GM12873 (cell line): ENCODE data around the gene DOK7.

Source experiments
- TF ChIP-seq, protein P1 (sequence below): IDR thresholded peaks from 2 replicates; pipeline ENCODE4 v1.5.1; 2012; ENCODE audit warnings: low read depth, mild to moderate bottlenecking, moderate library complexity, low read length, control low read depth; ENCODE audit not compliant: insufficient read depth; ENCODE audit errors: missing control alignments

Gene DOK7

DNA sequence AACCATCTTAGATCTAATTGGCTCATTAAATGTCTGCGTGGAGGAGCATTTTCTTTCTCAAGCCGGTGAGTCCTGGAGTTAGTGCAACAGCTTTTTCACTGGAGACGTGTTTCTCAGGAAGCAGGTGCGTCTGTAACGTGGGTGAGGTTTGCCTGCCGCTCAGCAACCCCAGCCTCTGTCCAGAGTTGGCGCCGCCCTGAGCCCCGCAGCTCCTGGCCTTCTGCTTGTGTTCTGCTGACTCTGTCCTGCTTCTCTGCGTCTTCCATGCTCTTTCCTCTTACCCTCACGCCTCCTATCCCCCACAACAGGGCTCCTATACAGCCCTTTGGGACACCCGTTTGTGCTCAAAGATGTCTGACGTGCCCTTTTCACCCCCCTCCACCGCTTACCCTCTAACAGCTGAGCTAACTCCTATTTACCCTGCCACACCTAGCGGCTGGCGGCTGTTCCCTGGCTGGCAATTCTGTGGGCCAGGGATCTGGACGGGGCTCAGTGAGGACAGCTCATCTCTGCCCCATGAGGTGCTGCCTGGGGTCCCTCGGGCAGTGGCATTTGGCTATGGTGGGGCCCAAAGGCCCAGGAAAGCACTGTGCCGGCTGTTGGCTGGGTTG is 18.8 kb downstream of the DOK7 start:
- TF ChIP-seq, protein P1, sequence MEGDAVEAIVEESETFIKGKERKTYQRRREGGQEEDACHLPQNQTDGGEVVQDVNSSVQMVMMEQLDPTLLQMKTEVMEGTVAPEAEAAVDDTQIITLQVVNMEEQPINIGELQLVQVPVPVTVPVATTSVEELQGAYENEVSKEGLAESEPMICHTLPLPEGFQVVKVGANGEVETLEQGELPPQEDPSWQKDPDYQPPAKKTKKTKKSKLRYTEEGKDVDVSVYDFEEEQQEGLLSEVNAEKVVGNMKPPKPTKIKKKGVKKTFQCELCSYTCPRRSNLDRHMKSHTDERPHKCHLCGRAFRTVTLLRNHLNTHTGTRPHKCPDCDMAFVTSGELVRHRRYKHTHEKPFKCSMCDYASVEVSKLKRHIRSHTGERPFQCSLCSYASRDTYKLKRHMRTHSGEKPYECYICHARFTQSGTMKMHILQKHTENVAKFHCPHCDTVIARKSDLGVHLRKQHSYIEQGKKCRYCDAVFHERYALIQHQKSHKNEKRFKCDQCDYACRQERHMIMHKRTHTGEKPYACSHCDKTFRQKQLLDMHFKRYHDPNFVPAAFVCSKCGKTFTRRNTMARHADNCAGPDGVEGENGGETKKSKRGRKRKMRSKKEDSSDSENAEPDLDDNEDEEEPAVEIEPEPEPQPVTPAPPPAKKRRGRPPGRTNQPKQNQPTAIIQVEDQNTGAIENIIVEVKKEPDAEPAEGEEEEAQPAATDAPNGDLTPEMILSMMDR, result no peak

DNA sequence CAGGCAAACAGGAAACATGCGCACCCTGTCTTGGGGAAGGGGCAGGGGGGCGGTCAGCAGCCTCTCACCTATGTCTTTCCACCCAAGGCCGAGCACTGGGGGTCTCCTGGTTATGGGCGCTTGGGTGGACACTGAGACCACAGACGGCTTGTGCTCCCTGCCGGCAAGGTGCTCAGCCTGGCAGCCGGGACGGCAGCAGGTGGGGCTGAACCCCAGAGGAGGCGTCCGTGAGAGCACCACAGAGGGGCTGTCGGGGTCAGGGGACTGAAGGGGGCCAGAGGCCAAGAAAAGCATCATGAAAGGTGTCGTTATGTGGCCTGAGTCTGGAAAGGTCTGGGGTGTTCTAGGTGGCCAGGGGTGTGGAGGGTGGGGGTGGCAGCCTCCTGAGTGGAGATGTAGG is 19.6 kb downstream of the DOK7 start:
- TF ChIP-seq, protein P1, result no peak

DNA sequence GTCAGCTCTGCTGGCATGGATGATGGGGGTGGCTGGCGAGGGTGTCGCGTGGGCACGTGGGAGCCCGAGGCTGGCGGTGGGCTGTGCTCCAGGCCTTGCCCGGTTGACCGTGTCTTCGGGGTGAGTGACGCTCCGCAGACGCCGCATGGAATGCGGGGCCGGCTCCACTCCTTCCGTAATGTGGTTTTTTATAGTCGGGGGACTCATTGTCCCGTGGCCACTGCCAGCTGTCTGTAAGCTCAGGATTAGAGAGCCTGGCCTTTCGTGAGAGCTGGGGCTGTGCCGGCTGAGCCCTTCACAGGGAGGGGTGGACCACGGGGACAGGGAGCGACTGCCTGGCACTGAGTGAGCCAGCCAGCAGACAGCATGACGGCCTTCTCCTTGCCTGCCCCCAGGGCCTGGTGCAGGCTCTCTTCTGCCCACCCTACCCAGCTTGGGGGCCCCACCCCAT is 20.4 kb downstream of the DOK7 start:
- TF ChIP-seq, protein P1, result no peak

DNA sequence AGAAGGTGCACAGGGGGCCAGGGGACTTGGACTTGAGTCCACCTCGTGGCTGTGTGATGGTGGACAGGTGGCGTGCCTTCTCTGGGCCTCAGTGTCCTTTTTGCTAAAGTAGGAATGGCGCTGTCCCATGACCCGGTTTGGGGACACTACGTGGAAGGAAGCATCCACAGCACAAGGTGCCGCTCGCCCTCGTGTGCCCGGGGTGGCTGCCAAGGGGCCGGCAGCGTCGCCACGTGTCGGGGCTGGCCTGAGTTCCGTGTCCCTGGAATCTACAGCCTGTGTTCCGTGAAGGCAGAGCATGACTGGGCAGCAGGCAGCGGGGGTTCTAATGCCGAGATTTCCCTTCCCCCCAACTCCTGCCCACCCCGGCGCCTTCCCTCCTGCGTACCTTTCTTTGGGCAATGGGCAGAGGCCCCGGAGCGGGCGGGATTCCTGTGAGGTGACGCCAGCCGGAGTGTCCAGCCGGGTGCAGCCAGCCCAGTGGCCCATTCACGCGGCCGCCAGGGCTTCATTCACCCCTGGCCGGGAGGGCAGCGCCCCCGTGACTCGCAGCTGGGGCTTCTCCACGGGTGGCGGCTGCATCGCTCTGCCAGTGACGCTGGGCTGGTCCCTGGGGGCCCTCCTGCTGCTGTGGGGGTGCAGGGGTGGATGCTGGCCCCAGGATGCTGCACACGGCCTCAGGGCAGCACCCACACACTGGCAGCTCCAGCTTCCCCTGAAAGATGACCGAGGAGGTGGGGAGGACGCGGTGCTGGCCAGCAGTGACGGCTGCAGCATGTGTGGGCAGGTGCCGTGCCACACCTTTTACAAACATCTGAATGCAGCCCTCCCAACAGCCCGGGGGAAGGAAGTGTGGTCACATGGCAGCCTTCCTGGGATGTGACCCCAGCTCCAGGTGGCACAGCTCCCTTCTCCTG is 21.2 kb downstream of the DOK7 start:
- TF ChIP-seq, protein P1, result no peak

DNA sequence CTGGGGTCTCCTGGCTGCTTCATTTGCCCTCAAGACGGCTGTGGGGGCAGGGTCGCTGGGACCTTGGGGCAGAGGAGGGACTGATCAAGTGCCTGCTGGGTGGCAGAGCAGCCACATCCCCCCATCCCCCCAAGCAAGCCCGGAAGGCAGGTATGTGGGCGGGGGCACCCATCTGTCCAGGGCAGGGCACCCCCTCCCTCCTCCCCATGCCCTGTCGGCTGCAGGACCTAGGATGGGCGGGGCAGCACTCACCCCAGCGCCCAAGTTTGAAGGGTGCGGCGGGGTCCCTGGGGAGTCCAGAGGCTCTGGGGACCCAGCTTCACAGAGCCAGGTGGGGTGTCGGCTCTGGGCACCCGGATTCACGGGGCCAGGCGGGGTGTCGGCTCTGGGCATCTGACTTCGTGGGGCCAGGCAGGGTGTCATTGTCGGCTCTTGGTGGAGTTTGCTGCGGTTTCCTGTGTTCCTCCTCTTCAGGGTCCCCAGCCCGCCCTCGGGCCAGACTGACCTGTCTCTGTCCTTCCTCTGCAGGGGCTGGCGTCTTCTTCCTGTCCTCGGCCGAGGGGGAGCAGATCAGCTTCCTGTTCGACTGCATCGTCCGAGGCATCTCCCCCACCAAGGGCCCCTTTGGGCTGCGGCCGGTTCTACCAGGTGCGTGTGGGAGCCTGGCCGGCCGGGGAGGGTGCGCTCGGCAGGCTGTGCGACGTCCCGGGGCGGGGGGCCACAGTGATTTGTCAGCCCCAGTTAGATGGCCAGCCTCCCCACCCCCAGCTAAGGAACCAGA is 22.1 kb downstream of the DOK7 start:
- TF ChIP-seq, protein P1, result no peak

DNA sequence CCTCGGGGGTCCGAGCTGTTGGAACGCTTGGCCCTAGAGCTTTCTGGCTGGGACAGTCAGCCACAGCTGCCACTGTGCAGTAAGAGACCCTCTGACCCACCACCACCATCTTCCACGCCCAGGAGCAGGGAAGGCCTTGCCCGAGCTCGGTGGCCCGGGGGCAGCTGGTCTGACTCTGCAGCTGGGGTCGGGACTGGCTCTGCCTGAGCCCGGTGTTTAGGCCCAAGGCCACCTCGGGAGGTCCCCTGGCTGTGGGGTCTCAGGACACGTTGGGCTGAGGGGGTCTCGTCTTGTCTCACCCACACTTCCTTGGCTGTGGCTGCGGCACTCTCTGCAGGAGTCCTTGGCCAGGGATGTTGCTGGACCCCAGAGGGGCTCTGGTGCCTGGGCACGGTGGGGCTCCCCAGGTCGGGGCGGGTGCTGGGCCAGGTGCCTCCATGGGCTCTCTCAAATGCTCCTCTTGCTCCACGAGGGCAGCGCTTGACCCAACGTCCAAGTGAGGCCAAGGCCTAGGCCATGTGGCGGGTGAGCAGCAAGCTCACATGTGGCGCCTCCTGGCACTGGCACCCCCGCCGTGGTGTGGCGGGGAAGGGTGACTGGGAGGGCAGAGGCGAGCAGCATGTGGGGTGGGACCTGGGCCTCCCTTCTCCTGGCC is 22.9 kb downstream of the DOK7 start:
- TF ChIP-seq, protein P1, result no peak
